GM21390 (cell line): ENCODE data around the gene KIRREL1.

Experiments used
- ATAC-seq: cut with Tn5 transposase; IDR thresholded peaks from one replicate; pipeline ENCODE4 v1.9.1; 2021; ENCODE audit not compliant: unreplicated experiment

The KIRREL1 gene

GRCh38 chr1:158005224-158005623, 11.8 kb downstream of the KIRREL1 start:
- no peak for ATAC-seq

GRCh38 chr1:158007180-158007579, 13.7 kb downstream of the KIRREL1 start:
- no peak for ATAC-seq

GRCh38 chr1:158007667-158008386, 14.4 kb downstream of the KIRREL1 start:
- ATAC-seq = no peak

DNA sequence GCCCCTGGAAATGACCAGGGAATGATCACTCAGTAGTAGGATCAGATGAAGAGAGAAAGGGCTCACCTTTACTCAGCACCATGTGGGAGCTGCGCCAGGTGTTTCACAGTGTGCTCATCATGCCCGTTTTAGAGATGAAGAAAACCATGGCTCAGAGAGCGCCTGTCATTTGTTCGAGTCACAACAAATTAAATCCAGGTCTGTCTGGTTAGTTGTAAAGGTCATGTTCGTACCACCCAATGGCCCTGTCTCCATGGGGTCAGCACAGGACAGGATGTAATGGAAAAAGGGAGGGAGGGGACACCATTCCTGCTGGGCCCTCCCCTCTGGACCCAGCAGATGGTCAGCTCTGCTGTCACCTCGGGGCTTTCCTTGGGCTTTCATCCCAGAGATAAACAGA, 15.2 kb downstream of the KIRREL1 start:
- ATAC-seq = no peak

DNA sequence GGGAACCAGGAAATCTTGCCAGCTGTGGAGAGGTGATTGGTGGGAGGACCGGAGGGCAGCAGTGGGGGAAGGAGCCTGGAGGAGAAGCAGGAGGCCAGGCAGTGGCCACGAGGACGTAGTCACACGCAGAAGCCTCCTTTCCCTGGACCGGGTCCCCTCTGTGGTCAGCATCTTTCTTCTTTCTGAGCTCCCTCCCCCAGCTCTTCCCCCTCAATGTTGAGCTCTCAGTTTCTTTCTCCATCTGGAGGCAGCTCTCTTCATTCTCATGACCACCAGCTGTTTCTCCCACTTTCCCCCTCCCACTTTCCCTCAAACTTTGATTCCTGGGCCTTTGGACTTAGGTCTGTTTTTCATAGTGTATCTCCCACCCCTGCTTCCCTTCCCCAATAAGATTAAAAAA, 18.3 kb downstream of the KIRREL1 start:
- no peak for ATAC-seq

DNA sequence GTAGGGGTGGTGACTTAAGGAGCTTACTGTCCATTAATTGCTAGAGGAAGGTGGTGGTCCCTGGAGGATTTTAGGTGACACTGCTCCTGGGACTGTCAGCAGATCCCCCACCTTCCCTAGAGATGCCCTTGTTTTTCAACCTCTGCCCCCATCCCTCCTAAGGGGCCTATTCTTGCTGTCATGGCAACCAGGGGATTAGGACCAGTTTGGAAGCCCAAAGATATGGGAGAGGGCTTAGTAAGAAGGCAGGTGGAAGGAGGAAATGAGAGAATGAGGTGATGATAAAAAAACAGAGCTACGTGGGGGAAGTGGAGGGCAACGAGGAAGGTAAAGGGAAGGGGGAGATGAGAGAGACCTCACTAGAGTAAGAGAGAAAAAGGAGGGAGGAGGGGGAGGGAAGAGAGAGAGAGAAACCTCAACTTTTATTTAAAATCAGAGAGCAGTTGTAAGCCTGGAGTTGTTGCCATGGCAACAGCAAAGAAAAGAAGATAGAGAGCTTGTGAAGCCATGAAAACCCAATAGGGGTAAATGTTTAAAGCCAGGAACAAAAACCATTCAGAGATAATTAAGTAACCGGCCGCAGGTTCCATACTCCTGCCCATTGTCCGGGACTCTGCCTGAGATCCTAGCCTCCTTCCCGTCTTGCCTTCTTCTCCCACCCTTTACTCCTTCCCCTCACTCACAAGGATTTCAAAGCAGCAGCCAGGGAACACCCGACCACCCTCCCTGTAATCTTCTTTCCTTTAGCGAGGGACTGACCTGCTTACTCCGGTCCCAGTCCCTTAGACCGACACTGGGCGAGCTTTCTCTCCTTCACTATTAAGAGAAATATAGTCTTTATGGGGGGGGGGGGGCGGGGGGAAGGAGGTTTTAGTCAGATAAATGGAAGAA, 20.6 kb downstream of the KIRREL1 start:
- ATAC-seq = no peak

- no peak for ATAC-seq
Observed at GRCh38 chr1:158014731-158015320, 21.4 kb downstream of the KIRREL1 start.

GRCh38 chr1:158016651-158017335, 23.3 kb downstream of the KIRREL1 start:
- no peak for ATAC-seq

GRCh38 chr1:158017800-158018595, 24.6 kb downstream of the KIRREL1 start:
- ATAC-seq = no peak

DNA sequence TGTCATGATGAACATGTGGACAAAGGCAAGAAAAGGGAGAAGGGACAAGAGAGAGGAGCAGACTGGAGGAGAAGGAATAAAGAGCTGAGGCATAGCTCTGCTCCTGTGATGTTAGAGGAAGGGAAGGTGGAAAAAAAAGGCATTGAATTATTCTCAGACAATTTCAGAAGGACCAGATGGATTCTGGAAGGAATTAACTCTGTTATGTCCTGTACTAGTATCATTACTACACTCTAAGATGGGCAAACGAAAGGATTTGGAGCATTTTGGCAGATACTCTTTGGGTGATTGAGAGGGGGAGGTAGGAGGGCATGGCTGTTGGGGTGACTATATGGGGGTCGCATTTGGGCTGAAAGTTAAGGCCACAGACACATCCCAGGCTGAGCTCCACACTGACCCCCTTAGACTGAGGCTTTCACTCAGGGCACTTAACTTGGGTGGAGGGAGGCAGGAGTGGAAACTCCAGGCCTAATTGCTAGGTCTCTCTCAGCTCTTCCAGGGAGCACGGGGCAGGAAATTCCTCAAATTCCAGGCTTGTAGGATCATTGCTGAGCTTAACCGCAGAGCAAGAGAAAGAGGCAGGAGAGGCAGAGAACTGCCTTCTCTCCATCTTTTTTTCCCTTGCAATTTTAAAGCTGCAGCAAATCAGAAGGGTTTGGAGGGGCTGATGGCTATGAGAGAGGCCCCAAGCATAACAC, 25.9 kb downstream of the KIRREL1 start:
- no peak for ATAC-seq

- no peak for ATAC-seq
Observed at GRCh38 chr1:158020259-158020885, 26.9 kb downstream of the KIRREL1 start.

GRCh38 chr1:158020886-158021620, 27.6 kb downstream of the KIRREL1 start:
- no peak for ATAC-seq

DNA sequence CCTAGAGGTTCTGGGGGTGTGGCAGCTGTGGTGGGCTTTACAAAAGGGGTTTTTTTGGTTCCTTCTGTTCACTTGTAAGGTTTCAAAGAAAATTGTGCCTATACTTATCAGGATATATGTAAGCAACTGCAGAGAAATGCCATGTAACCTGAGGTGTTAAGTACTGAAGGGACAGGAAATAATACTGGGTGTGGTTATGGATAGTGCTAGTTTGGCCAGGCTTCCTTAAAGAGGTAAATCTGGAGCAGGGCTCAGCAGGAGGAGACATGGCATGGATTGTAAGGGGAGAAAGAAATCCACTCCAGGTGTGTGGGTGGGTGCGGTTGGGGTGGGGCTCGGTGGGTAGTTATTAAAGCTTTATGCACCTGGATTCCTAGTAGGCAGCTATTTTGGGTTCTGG, 28.3 kb downstream of the KIRREL1 start:
- ATAC-seq = no peak

- no peak for ATAC-seq
Observed at GRCh38 chr1:158022554-158023312, 29.3 kb downstream of the KIRREL1 start.

GRCh38 chr1:158024737-158025136, 31.3 kb downstream of the KIRREL1 start:
- ATAC-seq = no peak

DNA sequence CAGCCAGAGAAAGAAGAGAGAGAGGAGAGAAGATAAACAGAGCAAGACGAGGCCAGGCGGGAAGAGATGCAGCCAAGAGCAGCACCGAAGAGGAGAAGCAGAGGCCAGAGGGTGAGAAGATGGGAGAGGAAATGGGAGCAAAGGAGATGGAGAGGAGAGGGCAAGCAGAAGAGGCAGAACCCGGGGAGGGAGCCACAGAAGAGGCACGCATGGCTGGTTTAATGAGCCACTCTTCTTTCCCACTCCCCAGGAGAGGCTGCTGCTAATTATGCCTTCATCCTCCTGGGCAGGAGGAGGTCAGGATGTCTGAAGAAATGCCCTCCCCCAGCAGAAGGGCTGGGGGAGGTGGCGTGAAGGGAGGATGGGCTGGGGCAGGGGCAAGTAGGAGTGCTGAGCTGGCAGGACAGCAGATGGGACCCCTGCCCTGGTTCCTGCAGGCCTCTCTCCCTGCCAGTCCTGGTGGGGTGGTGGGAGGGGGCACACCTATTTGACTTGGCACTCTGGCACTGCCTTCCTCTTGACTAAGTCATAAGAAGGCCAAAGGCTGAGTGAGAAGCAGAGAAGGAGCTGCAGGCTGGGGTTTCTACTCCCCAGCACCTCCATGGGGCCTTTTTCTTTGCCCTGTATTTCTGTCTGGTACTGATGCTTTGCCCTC, 32.3 kb downstream of the KIRREL1 start:
- ATAC-seq = no peak

- ATAC-seq = no peak
Observed at GRCh38 chr1:158026651-158027050, 33.2 kb downstream of the KIRREL1 start.
